Right lobe of liver (tissue), 6 donors: ENCODE measurements around the gene FOSB. TPM values are rescaled to one million over a fixed set of nuclear protein-coding genes. Genes with fewer than 3 reads are reported as not detected.

Experiments
- ATAC-seq, 4 donors: fragments of 200-7000 bp; cut with Tn5 transposase; one replicate each; pipeline ENCODE4 v1.9.1; 2020; ENCODE audit warnings: mild to moderate bottlenecking in 4 of 4, moderate library complexity in 4 of 4
- DNase-seq, 3 donors: peaks; one replicate each; pipeline ENCODE4 v3.0.0-alpha.2; 2020
- H3K27ac ChIP-seq, 3 donors: fragments of 200-600 bp; one replicate each; pipeline ENCODE4 v1.8.0; 2022
- H3K27me3 ChIP-seq, 2 donors: fragments of 200-600 bp; one replicate each; pipeline ENCODE4 v1.8.0; 2022
- H3K36me3 ChIP-seq, 4 donors: fragments of 200-600 bp; sonication (generic) in 1 of 4; one replicate each; pipeline versions ENCODE4 v1.5.1 to v1.8.0; 2017 to 2022; ENCODE audit warnings: control low read depth in 1 of 4
- H3K4me1 ChIP-seq, 4 donors: fragments of 200-600 bp; sonication (generic) in 1 of 4; one replicate each; pipeline versions ENCODE4 v1.5.1 to v1.8.0; 2017 to 2022; ENCODE audit warnings: control low read depth in 1 of 4
- H3K4me3 ChIP-seq, 3 donors: fragments of 200-600 bp; one replicate each; pipeline ENCODE4 v1.8.0; 2022
- H3K9me3 ChIP-seq, 4 donors: fragments of 200-600 bp; sonication (generic) in 1 of 4; one replicate each; pipeline versions ENCODE4 v1.5.1 to v1.8.0; 2017 to 2022; ENCODE audit warnings: control low read depth in 1 of 4
- CTCF ChIP-seq, 4 donors: fragments of 200-600 bp in 3 of 4; fragments of 450-650 bp in 1 of 4; IDR thresholded peaks; one replicate each; pipeline versions ENCODE4 v1.5.1 to v1.8.0; 2016 to 2022; ENCODE audit warnings: antibody characterized with exemption in 4 of 4, mild to moderate bottlenecking in 2 of 4
- POLR2A ChIP-seq: fragments of 450-650 bp; IDR thresholded peaks from one replicate; pipeline ENCODE4 v1.6.1; 2017; ENCODE audit warnings: antibody characterized with exemption, mild to moderate bottlenecking
- WGBS: methylation state at CpG from one replicate; pipeline ENCODE4 v1.1.6; 2018; ENCODE audit warnings: low coverage, low lambda C conversion rate; ENCODE audit not compliant: insufficient coverage; ENCODE audit errors: missing lambda C conversion rate; 5-methylcytosine and 5-hydroxymethylcytosine counted together
- intact Hi-C, 2 donors: fragments of 100-400 bp; cut with DNase I; formaldehyde crosslinking; loops; one replicate each; pipeline versions ENCODE4 v1.11.2 to v1.14.1; 2022
- total RNA-seq, 6 experiments: library from RNA; depleted of rRNA in 2 of 6; stranded (reverse); fragments of >200 nt in 2 of 6; fragmentation: NEBNext Ultra II Directional in 3 of 6; extraction: Animal tissue kit (Norgen Biotek cat#: 25700) in 3 of 6; gene quantifications; one replicate each; pipeline versions ENCODE4 v1.1.0 to v1.2.4, GENCODE V29; 2016 to 2023
- donor health status: DM: no; HTN: yes; CAD: no.
- donor health status: DM: no; HTN: no; CAD: no.
- donor health status: DM: no; HTN: no; CAD: no.
- donor health status: DM: no; HTN: yes; CAD: no.
- donor health status: DM: no; HTN: yes; CAD: no.

Gene FOSB
- total RNA-seq, 6 experiments from 2014 or later: 0.19 to 1.2 (median 0.44) TPM

- Histone ChIP-seq H3K36me3 (no peaks in the 10 kb centered on the region), H3K4me1 (peaks cover 0 to 14% (median 3%) of the 10 kb centered on the region in 4 donors), H3K27me3 (no peaks in the 10 kb centered on the region), H3K27ac (no peak overlapping the region), H3K4me3 (no peak overlapping the region), H3K9me3 (no peaks in the 10 kb centered on the region)
- intact Hi-C loops: loop anchor here in 1 of 2 donors (5.0 kb wide), 1 partner anchor 36 kb away; no protein-coding TSS in a partner anchor
- TF ChIP-seq POLR2A (no peak), CTCF (IDR thresholded peaks at IDR 0.05) (no peak)
- ATAC-seq (no peak), DNase-seq (no peak)
- 29% methylated on average over 3 of the region's 5 CpGs for WGBS
These were observed 5.5 kb downstream of the FOSB start for GRCh38 chr19:45473367-45473681.

- H3K36me3 ChIP-seq: no peaks in the 10 kb centered on the region
- TF ChIP-seq CTCF (IDR thresholded peaks at IDR 0.05) (no peak), POLR2A (no peak)
- H3K9me3 ChIP-seq: no peaks in the 10 kb centered on the region
- DNase-seq (no peak), ATAC-seq (no peak)
- no peak overlapping the region for H3K27ac ChIP-seq
- peaks cover 0 to 12% (median 0%) of the 10 kb centered on the region in 4 donors for H3K4me1 ChIP-seq
- WGBS: 58% methylated on average over 23 of the region's 27 CpGs
- H3K4me3 ChIP-seq: no peak overlapping the region
- no peaks in the 10 kb centered on the region for H3K27me3 ChIP-seq
- intact Hi-C loops: loop anchor here in 1 of 2 donors (5.0 kb wide), 1 partner anchor 37 kb away; no protein-coding TSS in a partner anchor
These were observed 6.1 kb downstream of the FOSB start for GRCh38 chr19:45473682-45474605.

GRCh38 chr19:45474606-45475521, 7.1 kb downstream of the FOSB start:
- no peak for DNase-seq
- no peaks in the 10 kb centered on the region for H3K27me3 ChIP-seq
- ATAC-seq: no peak
- 50% methylated on average over 20 of the region's 28 CpGs for WGBS
- H3K27ac ChIP-seq: no peak overlapping the region
- H3K36me3 ChIP-seq: no peaks in the 10 kb centered on the region
- H3K4me3 ChIP-seq: no peak overlapping the region
- H3K9me3 ChIP-seq: no peaks in the 10 kb centered on the region
- TF ChIP-seq POLR2A (no peak), CTCF (IDR thresholded peaks at IDR 0.05) (no peak)
- peaks cover 0 to 12% (median 0%) of the 10 kb centered on the region in 4 donors for H3K4me1 ChIP-seq
- intact Hi-C loops: loop anchor here (5.0 kb wide), 2 partner anchors 33 to 38 kb away; no protein-coding TSS in a partner anchor

- Histone ChIP-seq H3K4me3 (no peak overlapping the region), H3K4me1 (peaks cover 0 to 12% (median 0%) of the 10 kb centered on the region in 4 donors), H3K36me3 (no peaks in the 10 kb centered on the region), H3K9me3 (no peaks in the 10 kb centered on the region), H3K27me3 (no peaks in the 10 kb centered on the region), H3K27ac (no peak overlapping the region)
- TF ChIP-seq CTCF (IDR thresholded peaks at IDR 0.05): no peak
- TF ChIP-seq POLR2A: no peak
- WGBS: 55% methylated on average over 5 of the region's 6 CpGs
- ATAC-seq: no peak
- no peak for DNase-seq
- intact Hi-C loops: loop anchor here in 1 of 2 donors (5.0 kb wide), 1 partner anchor 33 kb away; no protein-coding TSS in a partner anchor
These were observed 7.9 kb downstream of the FOSB start for GRCh38 chr19:45475537-45476291.
